Activated CD4-positive, alpha-beta T cell treated with anti-CD3 and anti-CD28 coated beads, Interleukin-2, amount 50 U/mL, for 48 hours (primary cell): ENCODE measurements around the gene MAMSTR.
"Not testable (repeated sequence)": the region's sequence is repeated elsewhere in the genome, so short reads cannot be mapped to it uniquely, and the experiment has no call there.

ENCODE experiments used
- DNase-seq, 2 experiments: peaks; one replicate each; pipeline ENCODE4 v3.0.0-alpha.2; 2020

The MAMSTR gene

GRCh38 chr19:48719263-48720171, at the start of gene MAMSTR:
MAMSTR (minus strand) TSS chr19:48719725; CDS start chr19:48719031, 694 bp downstream.
- no peak for DNase-seq

- no peak for DNase-seq
Observed at GRCh38 chr19:48768994-48769713, 49.6 kb upstream of the MAMSTR start.

- DNase-seq: not testable (repeated sequence)
Observed at GRCh38 chr19:48768171-48768753, 48.7 kb upstream of the MAMSTR start.

DNA sequence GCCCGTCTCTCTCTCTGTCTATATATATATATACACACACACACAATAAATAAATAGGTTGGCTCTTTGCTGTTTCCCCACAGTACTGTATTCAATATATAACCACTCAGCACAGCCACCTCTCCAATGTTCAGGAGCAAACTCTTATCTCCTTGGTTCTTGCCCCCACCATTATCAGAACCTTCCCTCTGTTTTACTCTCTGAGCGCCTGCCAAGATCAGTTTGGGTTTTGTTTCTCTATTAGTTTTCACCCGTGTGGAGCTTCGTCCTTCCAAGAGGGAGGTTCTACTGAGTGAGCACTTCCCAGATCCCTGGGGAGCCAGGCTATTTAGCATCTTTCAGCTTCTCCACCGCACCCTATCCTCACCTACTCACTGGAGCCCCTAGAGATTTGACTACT, 46.3 kb upstream of the MAMSTR start:
- not testable (repeated sequence) for DNase-seq

DNA sequence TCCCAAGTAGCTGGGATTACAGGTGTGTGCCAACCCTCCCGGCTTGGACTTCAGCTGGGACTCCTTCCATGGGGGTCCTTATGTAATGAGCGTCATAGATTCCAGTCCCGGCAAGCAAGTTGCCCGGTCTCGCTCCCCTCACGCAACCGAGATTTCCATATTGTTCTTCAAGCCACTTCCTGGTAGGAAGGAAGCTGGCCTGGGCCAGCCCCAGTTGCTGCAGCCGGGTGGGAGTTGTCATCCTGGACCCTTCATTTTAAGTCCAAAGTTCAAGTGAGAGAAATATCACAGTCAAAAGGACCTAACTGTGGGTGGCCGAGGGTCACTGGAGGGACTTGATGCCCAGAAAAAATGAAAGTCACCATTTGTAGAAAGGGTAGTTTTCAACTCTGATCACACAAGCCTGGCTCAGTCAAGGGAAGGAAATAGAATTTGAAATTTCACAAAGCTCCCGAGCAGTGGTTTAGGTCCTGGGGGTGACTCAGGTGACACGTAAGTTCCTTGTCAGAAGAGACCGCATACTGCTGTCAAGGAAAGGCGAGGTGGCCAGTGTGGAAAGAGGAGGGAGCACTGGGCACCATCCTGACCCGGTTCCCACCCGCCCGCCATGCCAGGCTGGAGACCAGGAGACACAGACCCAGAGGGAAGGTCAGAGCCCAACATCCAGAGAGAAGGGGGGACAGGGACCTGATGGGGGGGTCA, 41.1 kb upstream of the MAMSTR start:
- no peak for DNase-seq

DNA sequence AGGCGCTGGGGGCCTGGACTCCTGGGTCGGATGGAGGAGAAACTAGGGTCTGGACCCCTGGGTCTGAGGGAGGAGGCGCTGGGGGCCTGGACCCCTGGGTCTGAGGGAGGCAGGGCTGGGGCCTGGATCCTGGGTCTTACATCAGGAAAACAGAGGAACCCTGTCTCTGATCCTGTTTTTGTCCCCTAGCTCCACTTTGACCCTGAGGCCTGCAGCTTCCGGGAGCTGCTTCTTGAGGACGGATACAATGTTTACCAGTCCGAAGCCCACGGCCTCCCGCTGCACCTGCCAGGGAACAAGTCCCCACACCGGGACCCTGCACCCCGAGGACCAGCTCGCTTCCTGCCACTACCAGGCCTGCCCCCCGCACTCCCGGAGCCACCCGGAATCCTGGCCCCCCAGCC, 38.2 kb upstream of the MAMSTR start:
- no peak for DNase-seq

DNA sequence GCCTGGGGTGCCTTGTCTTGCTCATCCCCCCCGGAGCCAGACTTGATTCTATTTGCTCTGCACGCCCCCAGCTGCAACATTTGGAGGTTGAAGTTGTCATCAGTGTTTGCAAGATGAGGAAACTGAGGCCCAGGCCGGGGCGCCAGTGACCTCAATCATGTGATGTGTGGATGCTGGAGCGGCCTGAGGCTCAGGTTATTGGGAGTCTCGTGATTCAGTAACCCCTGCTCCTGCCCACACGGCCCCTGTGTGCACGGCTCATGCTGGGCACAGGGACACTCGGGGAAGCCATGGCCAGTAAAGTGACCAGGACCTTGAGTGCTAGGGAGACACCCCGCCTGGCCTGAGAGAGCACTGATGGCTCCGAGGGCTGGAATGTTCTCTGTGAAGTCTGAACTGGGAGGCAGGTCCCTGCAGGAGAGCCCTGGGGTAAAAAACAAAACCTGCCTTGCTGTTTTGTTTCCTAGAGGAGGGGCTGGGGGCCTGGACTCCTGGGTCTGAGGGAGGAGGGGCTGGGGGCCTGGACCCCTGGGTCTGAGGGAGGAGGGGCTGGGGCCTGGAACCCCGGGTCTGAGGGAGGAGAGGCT, 37.7 kb upstream of the MAMSTR start:
- no peak for DNase-seq

DNA sequence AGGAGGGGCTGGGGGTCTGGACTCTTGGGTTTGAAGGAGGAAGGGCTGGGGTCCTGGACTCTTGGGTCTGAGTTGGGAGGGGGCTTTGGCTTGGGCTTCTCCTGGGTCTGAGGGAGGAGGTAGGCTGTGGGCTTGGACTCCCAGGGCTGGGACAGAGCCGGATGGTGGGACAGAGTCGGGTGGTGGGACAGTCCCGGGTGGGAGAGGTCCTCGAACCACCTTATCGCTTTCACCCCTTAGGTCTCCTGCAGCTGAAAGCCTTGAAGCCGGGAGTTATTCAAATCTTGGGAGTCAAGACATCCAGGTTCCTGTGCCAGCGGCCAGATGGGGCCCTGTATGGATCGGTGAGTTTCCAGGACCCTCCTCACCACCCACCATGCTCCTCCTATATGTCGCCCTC, 37.2 kb upstream of the MAMSTR start:
- no peak for DNase-seq

- DNase-seq: no peak
Observed at GRCh38 chr19:48756212-48756611, 36.7 kb upstream of the MAMSTR start.

- no peak for DNase-seq
Observed at GRCh38 chr19:48755787-48756186, 36.3 kb upstream of the MAMSTR start.

- DNase-seq: no peak
Observed at GRCh38 chr19:48755084-48755641, 35.6 kb upstream of the MAMSTR start, which contains the start of gene FGF21. FGF21 (plus strand) TSS chr19:48755524; CDS start chr19:48756237, 713 bp downstream.

- peak; percentile 36 to 43 for DNase-seq
Observed at GRCh38 chr19:48752496-48753365, 33.2 kb upstream of the MAMSTR start, which contains the start of gene FUT1. FUT1 (minus strand) TSS chr19:48752641; CDS start chr19:48751281, 1,360 bp downstream.

DNA sequence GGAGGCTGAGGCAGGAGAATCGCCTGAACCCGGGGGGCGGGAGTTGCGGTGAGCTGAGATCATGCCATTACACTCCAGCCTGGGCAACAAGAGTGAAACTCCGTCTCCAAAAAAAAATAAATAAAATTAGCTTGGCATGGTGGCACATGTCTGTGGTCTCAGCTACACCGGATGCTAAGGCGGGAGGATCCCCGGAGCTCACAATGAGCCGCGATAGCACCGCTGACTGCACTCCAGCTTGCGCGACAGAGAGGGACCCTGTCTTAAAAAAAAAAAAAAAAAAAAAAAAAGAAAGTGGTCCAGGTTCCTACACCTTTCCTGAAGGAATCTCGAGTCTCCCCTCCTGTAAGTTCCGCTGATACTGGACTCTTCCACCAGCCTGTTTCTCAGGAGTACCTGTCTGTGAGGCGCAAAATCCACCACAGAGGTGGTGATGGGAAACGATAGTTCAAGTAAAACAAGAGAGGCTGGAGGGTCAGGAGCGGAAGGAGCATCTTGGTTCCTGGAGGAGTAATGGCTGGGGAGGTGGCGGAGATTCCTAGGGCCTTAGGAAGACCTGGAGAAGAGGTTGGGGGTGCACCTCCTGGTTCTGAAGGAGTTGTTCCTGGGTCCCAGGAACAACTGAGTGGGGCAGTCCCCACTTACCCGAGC, 32.4 kb upstream of the MAMSTR start:
- DNase-seq: no peak

GRCh38 chr19:48750771-48751504, 31.4 kb upstream of the MAMSTR start:
- no peak for DNase-seq

GRCh38 chr19:48750351-48750750, 30.8 kb upstream of the MAMSTR start:
- DNase-seq: no peak

- DNase-seq: no peak
Observed at GRCh38 chr19:48749571-48750198, 30.2 kb upstream of the MAMSTR start.

DNA sequence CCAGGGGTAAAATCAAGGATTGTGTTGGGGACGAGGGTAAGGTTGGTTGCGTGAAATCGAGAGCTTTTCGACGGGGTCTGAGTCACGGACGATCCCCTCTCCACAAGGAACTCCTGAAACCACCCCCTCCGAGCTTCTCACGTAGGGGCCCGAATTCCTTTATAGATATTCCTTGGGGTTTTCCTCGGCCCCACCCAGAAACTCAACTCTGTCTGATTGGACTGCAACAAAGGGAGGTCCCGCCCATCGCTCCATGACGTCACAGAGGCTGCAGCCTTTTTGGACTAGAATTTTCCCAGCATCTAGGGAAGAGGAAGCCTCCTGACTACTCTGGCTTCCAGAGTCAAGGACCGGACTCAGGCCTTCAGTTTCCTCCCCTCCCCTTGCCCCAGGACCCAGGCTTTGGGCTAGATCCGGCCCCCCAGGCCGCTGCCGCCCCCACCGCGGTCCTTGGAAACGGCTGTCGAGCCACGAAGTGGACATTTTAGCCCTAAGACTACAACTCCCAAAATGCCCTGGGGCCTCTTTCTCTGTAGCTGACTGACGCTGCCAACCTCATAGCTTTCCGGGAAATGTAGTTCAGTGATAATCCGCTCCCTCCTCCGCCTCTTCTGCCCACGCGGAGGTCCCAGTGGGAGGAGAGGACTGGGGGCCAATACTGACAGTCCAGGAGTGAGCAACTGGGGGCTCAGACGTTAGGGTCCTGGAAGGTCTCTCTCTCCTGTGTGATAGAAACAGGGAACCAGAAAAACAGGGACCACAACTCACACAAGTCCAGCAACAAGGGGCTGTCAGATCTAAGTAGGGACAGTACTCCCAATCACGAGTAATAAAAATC, 27.4 kb upstream of the MAMSTR start, which contains the start of gene IZUMO1:
Gene IZUMO1 (minus strand): TSS at position 172 of the 838 bp plus-strand sequence. CDS start 1,050 bp downstream, outside the sequence.
- DNase-seq: peak; percentile 53 to 69

GRCh38 chr19:48746110-48746509, 26.6 kb upstream of the MAMSTR start:
- DNase-seq: no peak
